Endothelial cell of umbilical vein (primary cell): ENCODE data around the gene CASP6.

ENCODE experiments used
- EZH2 ChIP-seq: IDR thresholded peaks from 2 replicates; pipeline ENCODE4 v1.6.1; 2012; ENCODE audit warnings: borderline replicate concordance, low read depth, mild to moderate bottlenecking, moderate library complexity, low read length, inconsistent platforms; ENCODE audit not compliant: severe bottlenecking
- FOS ChIP-seq: IDR thresholded peaks from 2 replicates; pipeline ENCODE4 v1.6.1; 2011; ENCODE audit warnings: mild to moderate bottlenecking, low read length, moderate library complexity, borderline replicate concordance; ENCODE audit not compliant: insufficient read depth
- GATA2 ChIP-seq: IDR thresholded peaks from 2 replicates; pipeline ENCODE4 v1.7.0; 2011; ENCODE audit warnings: low read depth, mild to moderate bottlenecking, moderate library complexity, mixed read lengths, low read length; ENCODE audit not compliant: insufficient read length, insufficient read depth
- JUN ChIP-seq: IDR thresholded peaks from 2 replicates; pipeline ENCODE4 v1.6.1; 2011; ENCODE audit warnings: borderline replicate concordance, low read depth; ENCODE audit not compliant: insufficient read length, insufficient read depth
- MYC ChIP-seq: IDR thresholded peaks from one replicate; pipeline ENCODE4 v1.6.1; 2011; ENCODE audit warnings: mild to moderate bottlenecking, low read depth, low read length
- POLR2A ChIP-seq: IDR thresholded peaks from 2 replicates; pipeline ENCODE4 v1.6.1; 2012; ENCODE audit warnings: low read depth, mild to moderate bottlenecking, control low read depth, low read length
- POLR2AphosphoS5 ChIP-seq: IDR thresholded peaks from 2 replicates; pipeline ENCODE4 v1.6.1; 2012; ENCODE audit warnings: low read depth, mild to moderate bottlenecking, control low read depth, low read length, moderate library complexity; ENCODE audit not compliant: insufficient read depth
- TF ChIP-seq, protein P1 (sequence below), 2 donors: IDR thresholded peaks; 1 replicate in 1 of 2; 2 replicates in 1 of 2; pipeline ENCODE4 v1.5.1; 2011; ENCODE audit warnings: low read length in 2 of 2, mild to moderate bottlenecking in 2 of 2, moderate library complexity in 2 of 2, control low read depth in 1 of 2, inconsistent platforms in 1 of 2, low read depth in 1 of 2; ENCODE audit not compliant: insufficient read depth in 1 of 2; ENCODE audit errors: extremely low read depth in 1 of 2
- TF ChIP-seq, protein P2 (sequence below): IDR thresholded peaks from 2 replicates; pipeline ENCODE4 v1.6.1; 2011; ENCODE audit not compliant: insufficient read depth, insufficient read length

- TF ChIP-seq, protein P1, sequence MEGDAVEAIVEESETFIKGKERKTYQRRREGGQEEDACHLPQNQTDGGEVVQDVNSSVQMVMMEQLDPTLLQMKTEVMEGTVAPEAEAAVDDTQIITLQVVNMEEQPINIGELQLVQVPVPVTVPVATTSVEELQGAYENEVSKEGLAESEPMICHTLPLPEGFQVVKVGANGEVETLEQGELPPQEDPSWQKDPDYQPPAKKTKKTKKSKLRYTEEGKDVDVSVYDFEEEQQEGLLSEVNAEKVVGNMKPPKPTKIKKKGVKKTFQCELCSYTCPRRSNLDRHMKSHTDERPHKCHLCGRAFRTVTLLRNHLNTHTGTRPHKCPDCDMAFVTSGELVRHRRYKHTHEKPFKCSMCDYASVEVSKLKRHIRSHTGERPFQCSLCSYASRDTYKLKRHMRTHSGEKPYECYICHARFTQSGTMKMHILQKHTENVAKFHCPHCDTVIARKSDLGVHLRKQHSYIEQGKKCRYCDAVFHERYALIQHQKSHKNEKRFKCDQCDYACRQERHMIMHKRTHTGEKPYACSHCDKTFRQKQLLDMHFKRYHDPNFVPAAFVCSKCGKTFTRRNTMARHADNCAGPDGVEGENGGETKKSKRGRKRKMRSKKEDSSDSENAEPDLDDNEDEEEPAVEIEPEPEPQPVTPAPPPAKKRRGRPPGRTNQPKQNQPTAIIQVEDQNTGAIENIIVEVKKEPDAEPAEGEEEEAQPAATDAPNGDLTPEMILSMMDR (IDR thresholded peaks at IDR 0.05; ENCODE audit: extremely low read depth in 1 of 2, insufficient read depth in 1 of 2, low read depth in 1 of 2, low read length in 2 of 2): no peak
- TF ChIP-seq EZH2: no peak
- TF ChIP-seq JUN: no peak
- no peak for TF ChIP-seq POLR2A
- no peak for TF ChIP-seq POLR2AphosphoS5
- no peak for TF ChIP-seq MYC
- TF ChIP-seq, protein P2, sequence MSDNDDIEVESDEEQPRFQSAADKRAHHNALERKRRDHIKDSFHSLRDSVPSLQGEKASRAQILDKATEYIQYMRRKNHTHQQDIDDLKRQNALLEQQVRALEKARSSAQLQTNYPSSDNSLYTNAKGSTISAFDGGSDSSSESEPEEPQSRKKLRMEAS: no peak
- no peak for TF ChIP-seq GATA2
- no peak for TF ChIP-seq FOS
These were observed 41.1 kb downstream of the CASP6 start for GRCh38 chr4:109662116-109662515.
